B cell (primary cell): ENCODE results near the gene EXOC3. TPM values are rescaled to one million over a fixed set of nuclear protein-coding genes. Genes with fewer than 3 reads are reported as not detected.

Experiments
- ATAC-seq: fragments of 200-7000 bp; cut with Tn5 transposase; one replicate; pipeline ENCODE4 v1.10.0; 2021; ENCODE audit warnings: low read depth, mild to moderate bottlenecking, moderate number of reproducible peaks, moderate library complexity
- CTCF ChIA-PET: fragments of 350-600 bp; sonication (Branson Sonifier 250); formaldehyde crosslinking; loops from one replicate; lab custom pipeline; 2021; ENCODE audit warnings: antibody characterized with exemption, inconsistent platforms; lab: Charles Lee
- POLR2A ChIA-PET: fragments of 350-600 bp; sonication (Branson Sonifier 250); formaldehyde crosslinking; loops from one replicate; lab custom pipeline; 2021; ENCODE audit warnings: antibody characterized with exemption; lab: Charles Lee
- DNase-seq: peaks from one replicate; pipeline ENCODE4 v3.0.0; 2013
- H2AFZ ChIP-seq: 2 replicates; pipeline ENCODE4 v1.6.1; 2012; ENCODE audit warnings: mild to moderate bottlenecking, low read depth, low read length; ENCODE audit not compliant: insufficient read depth, poor library complexity, severe bottlenecking
- H3K27ac ChIP-seq, 2 donors: 1 replicate in 1 of 2; 2 replicates in 1 of 2; pipeline ENCODE4 v1.5.1; 2012 to 2013; ENCODE audit warnings: low read length in 2 of 2, mild to moderate bottlenecking in 2 of 2, moderate library complexity in 1 of 2
- H3K27me3 ChIP-seq, 4 experiments: fragments of 200-600 bp in 1 of 4; sonication (generic) in 1 of 4; replicated peaks in 1 of 4; 1 replicate in 2 of 4; 2 replicates in 2 of 4; pipeline versions ENCODE4 v1.6.1 to v1.7.0; 2013 to 2016; ENCODE audit warnings: low read length in 3 of 4, mild to moderate bottlenecking in 2 of 4, mixed read lengths in 1 of 4, moderate library complexity in 1 of 4; ENCODE audit not compliant: insufficient read depth in 4 of 4, control insufficient read depth in 3 of 4; ENCODE audit errors: control extremely low read depth in 1 of 4
- H3K36me3 ChIP-seq, 2 experiments: replicated peaks in 1 of 2; 1 replicate in 1 of 2; 2 replicates in 1 of 2; pipeline versions ENCODE4 v1.6.1 to v1.7.1; 2013; ENCODE audit warnings: low read length in 1 of 2; ENCODE audit not compliant: insufficient read depth in 2 of 2, control insufficient read depth in 1 of 2; ENCODE audit errors: control extremely low read depth in 1 of 2, extremely low read depth in 1 of 2
- H3K4me1 ChIP-seq, 2 donors: fragments of 200-600 bp in 1 of 2; sonication (generic) in 1 of 2; 1 replicate in 1 of 2; 2 replicates in 1 of 2; pipeline versions ENCODE4 v1.5.1 to v1.6.1; 2013 to 2017; ENCODE audit warnings: low read length in 2 of 2; ENCODE audit not compliant: control insufficient read depth in 2 of 2, insufficient read depth in 2 of 2
- H3K4me2 ChIP-seq: replicated peaks from 2 replicates; pipeline ENCODE3; 2012; ENCODE audit warnings: mild to moderate bottlenecking, low read depth, low read length; ENCODE audit not compliant: poor library complexity, severe bottlenecking
- H3K4me3 ChIP-seq, 5 experiments: fragments of 200-600 bp in 1 of 5; sonication (generic) in 1 of 5; 1 replicate in 3 of 5; 2 replicates in 2 of 5; pipeline versions ENCODE4 v1.5.1 to v1.7.0; 2011 to 2016; ENCODE audit warnings: low read length in 4 of 5, mild to moderate bottlenecking in 4 of 5, low read depth in 2 of 5, control low read depth in 1 of 5, moderate library complexity in 1 of 5; ENCODE audit not compliant: insufficient read depth in 1 of 5; ENCODE audit errors: control extremely low read depth in 1 of 5, extremely low read depth in 1 of 5
- H3K79me2 ChIP-seq: fragments of 200-600 bp; sonication (generic); one replicate; pipeline ENCODE4 v1.6.0; 2016; ENCODE audit warnings: low read length; ENCODE audit not compliant: control insufficient read depth, insufficient read depth
- H3K9ac ChIP-seq: fragments of 200-600 bp; sonication (generic); 2 replicates; pipeline ENCODE4 v1.6.1; 2017; ENCODE audit warnings: mild to moderate bottlenecking, low read length, moderate library complexity
- H3K9me3 ChIP-seq, 3 donors: one replicate each; pipeline versions ENCODE4 v1.6.1 to v1.7.1; 2013; ENCODE audit warnings: low read length in 2 of 3; ENCODE audit not compliant: control insufficient read depth in 2 of 3, insufficient read depth in 1 of 3; ENCODE audit errors: control extremely low read depth in 1 of 3
- H4K20me1 ChIP-seq: 2 replicates; pipeline ENCODE4 v1.6.0; 2012; ENCODE audit warnings: mild to moderate bottlenecking, low read length; ENCODE audit not compliant: insufficient read depth, control insufficient read depth, poor library complexity, severe bottlenecking
- H3K27ac Mint-ChIP-seq: one replicate; pipeline ENCODE4 v1.8.0; 2021; ENCODE audit warnings: mixed read lengths
- H3K27me3 Mint-ChIP-seq: one replicate; pipeline ENCODE4 v1.8.0; 2021; ENCODE audit warnings: mixed read lengths
- H3K4me1 Mint-ChIP-seq: one replicate; pipeline ENCODE4 v1.8.0; 2021; ENCODE audit warnings: mixed read lengths
- H3K4me3 Mint-ChIP-seq: one replicate; pipeline ENCODE4 v1.8.0; 2021; ENCODE audit warnings: mixed read lengths
- H3K9me3 Mint-ChIP-seq: one replicate; pipeline ENCODE4 v1.8.0; 2022; ENCODE audit warnings: mixed read lengths; ENCODE audit not compliant: insufficient read depth
- CTCF ChIP-seq: fragments of 200-600 bp; IDR thresholded peaks from one replicate; pipeline ENCODE4 v1.8.0; 2022; ENCODE audit warnings: antibody characterized with exemption, mild to moderate bottlenecking
- EZH2 ChIP-seq: IDR thresholded peaks from 2 replicates; pipeline ENCODE4 v1.6.1; 2012; ENCODE audit warnings: borderline replicate concordance, low read depth, mild to moderate bottlenecking, moderate library complexity, low read length; ENCODE audit not compliant: insufficient read depth, poor library complexity, severe bottlenecking
- WGBS: methylation state at CpG from one replicate; pipeline ENCODE4 v1.1.5; 2013; ENCODE audit warnings: missing lambda C conversion rate; ENCODE audit not compliant: insufficient coverage; 5-methylcytosine and 5-hydroxymethylcytosine counted together
- intact Hi-C: fragments of 100-400 bp; cut with micrococcal nuclease; formaldehyde crosslinking; loops from one replicate; pipeline ENCODE4 v1.10.0; 2022
- polyA plus RNA-seq: library from polyadenylated mRNA; depleted of rRNA; stranded (reverse); fragments of >200 nt; gene quantifications from 2 replicates; pipeline ENCODE4 v1.2.3, GENCODE V29; 2012
- total RNA-seq, 2 donors: library from RNA; stranded (reverse); fragments of 120-200 nt in 1 of 2; gene quantifications; 1 replicate in 1 of 2; 2 replicates in 1 of 2; pipeline versions ENCODE4 v1.2.3 to v1.2.4, GENCODE V29; 2013 to 2022

EXOC3 gene
- total and polyA plus RNA-seq, 2 donors (not counting 1 experiment from before 2014, with no cell fraction given), result 44.0 to 97.1 TPM

DNA sequence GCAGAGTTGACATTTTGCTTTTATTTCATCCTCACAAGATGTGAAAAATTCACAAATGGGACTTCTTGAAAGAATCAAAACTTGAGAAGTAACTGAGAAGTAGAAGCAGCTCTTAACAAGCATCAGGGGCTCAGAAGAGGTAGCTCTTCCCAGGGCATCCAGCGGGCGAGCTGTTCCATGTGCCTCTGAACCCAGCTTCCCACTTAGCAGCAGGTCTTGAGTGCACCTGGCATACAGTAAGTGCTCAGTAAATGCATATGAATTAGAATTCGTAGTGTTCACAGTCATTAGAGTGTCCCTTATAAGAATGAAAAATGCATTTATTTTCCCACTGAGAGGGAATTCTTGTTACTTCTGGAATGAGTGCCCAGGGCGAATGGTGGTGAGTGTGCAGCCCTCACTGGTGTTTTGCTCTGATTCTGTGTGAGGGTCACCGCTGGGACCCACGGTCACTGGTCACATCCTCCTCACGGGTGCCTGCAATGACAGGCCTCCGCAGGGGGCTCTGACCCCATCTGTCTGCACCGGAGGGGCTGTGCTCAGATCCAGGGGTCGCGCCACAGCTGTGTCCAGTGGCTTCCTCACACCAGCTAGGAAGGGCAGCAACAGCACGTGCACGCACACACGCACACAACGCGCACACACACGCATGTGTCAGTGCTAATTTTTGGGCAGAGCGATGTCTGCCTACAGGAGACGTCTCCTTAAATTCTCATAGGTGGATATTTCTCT, 26.9 kb downstream of the EXOC3 start:
- no peak overlapping the region for H3K4me3 Mint-ChIP-seq
- CTCF ChIA-PET, result interaction anchor here (1.0 kb wide), 1 partner anchor 23 kb away, joined by 4 read pairs; no protein-coding TSS in a partner anchor

More for the DNA sequence above, 26.9 kb downstream of the EXOC3 start:
- Histone ChIP-seq H3K36me3 (peaks cover 4 to 25% of the 10 kb centered on the region in 2 experiments), H4K20me1 (peaks cover 33% of the 10 kb centered on the region), H3K27ac (no peak overlapping the region), H3K79me2 (peaks cover 10% of the 10 kb centered on the region), H3K4me3 (no peak overlapping the region), H3K4me2 (peak overlapping the region; percentile 96), H3K27me3 (peaks cover 0 to 11% (median 4%) of the 10 kb centered on the region in 4 experiments), H3K9me3 (peaks cover 0 to 3% (median 0%) of the 10 kb centered on the region in 3 donors), H2AFZ (no peak overlapping the region), H3K4me1 (peaks cover 32 to 46% of the 10 kb centered on the region in 2 donors), H3K9ac (no peak overlapping the region)
- 99% methylated on average over 16 of the region's 19 CpGs for WGBS
- peaks cover 3% of the 10 kb centered on the region for H3K27me3 Mint-ChIP-seq
- intact Hi-C loops, result no loop called here
- no peak for DNase-seq
- H3K27ac Mint-ChIP-seq, result no peak overlapping the region
- H3K4me1 Mint-ChIP-seq, result peaks cover 30% of the 10 kb centered on the region
- POLR2A ChIA-PET, result no interaction called here
- no peak for TF ChIP-seq EZH2
- TF ChIP-seq CTCF, result no peak
- no peak for ATAC-seq
- H3K9me3 Mint-ChIP-seq, result no peaks in the 10 kb centered on the region
